GM12873 (cell line): Measurements from ENCODE around the gene GPATCH4.

ENCODE experiments used
- TF ChIP-seq, protein P1 (sequence below): IDR thresholded peaks from 2 replicates; pipeline ENCODE4 v1.5.1; 2012; ENCODE audit warnings: low read depth, mild to moderate bottlenecking, moderate library complexity, low read length, control low read depth; ENCODE audit not compliant: insufficient read depth; ENCODE audit errors: missing control alignments

Gene GPATCH4

GRCh38 chr1:156589546-156589945, 11.7 kb downstream of the GPATCH4 start:
- TF ChIP-seq, protein P1, sequence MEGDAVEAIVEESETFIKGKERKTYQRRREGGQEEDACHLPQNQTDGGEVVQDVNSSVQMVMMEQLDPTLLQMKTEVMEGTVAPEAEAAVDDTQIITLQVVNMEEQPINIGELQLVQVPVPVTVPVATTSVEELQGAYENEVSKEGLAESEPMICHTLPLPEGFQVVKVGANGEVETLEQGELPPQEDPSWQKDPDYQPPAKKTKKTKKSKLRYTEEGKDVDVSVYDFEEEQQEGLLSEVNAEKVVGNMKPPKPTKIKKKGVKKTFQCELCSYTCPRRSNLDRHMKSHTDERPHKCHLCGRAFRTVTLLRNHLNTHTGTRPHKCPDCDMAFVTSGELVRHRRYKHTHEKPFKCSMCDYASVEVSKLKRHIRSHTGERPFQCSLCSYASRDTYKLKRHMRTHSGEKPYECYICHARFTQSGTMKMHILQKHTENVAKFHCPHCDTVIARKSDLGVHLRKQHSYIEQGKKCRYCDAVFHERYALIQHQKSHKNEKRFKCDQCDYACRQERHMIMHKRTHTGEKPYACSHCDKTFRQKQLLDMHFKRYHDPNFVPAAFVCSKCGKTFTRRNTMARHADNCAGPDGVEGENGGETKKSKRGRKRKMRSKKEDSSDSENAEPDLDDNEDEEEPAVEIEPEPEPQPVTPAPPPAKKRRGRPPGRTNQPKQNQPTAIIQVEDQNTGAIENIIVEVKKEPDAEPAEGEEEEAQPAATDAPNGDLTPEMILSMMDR, result no peak

DNA sequence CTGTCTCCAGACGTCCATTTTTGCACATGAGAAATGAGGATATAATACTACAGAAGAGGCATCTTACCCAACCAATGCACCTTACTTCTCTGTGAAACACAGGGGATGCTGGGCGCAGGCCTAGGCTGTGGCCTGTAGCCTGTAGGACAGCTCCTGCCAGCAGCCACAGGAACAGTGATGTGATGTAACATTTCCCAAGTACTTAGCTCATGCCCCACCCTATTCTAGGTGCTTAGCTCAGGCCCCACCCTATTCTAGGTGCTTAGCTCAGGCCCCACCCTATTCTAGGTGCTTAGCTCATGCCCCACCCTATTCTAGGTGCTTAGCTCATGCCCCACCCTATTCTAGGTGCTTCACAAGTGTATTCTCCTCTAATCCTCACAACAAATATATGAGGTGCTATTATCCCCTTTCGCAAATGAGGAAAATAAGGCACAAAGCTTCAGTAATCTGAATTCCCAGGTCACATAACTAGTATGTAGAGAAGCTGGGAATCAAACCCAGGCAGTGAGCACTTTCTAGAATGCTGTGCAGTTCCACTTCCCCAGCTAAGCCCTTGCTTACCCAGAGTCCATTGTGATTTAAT, 14.3 kb downstream of the GPATCH4 start:
- TF ChIP-seq, protein P1, result no peak

DNA sequence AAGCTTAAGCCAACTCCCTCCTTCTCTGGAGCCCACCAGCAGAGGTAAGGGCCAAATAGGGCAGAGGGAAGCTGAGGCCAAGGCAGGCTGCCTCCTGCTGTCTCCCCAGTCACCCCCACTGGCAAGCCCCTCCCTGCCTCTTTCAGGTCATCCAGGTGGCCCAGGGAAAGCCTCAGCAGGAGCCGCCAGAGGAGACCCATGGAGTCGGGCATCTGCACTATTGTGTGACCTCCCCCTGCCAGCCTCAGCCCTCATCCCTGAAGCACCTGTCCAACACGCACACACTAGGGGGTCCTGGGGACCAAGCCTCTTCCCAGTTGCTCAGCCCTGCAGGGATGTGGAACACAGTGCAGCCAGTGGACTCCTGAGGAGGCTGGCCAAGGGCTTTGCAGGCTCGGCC, 15.0 kb downstream of the GPATCH4 start:
- TF ChIP-seq, protein P1, result no peak

DNA sequence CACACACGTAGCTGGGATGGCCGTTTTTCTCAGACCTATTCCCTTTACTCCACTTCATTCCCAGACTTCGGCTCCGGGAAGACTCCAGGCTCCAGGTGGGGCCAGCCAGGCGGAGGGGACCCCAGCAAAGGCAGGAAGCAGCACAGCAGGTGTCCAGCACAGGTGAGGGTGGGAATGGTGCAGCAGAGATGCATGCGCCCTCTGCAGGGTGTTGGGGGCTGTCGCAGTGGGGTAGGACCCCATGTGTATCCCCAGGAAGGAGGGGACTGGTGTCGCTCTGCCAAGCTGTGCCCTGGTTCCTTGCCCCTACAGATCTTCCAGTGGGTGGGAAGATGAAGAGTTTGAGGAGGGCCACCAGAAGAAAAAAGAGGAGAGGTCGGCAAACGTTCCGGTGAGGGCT, 16.5 kb downstream of the GPATCH4 start:
- TF ChIP-seq, protein P1, result peak; percentile 67

- TF ChIP-seq, protein P1, result peak; percentile 92
Observed at GRCh38 chr1:156583821-156584622, 17.3 kb downstream of the GPATCH4 start.

GRCh38 chr1:156582388-156583017, 18.8 kb downstream of the GPATCH4 start:
- TF ChIP-seq, protein P1, result no peak

DNA sequence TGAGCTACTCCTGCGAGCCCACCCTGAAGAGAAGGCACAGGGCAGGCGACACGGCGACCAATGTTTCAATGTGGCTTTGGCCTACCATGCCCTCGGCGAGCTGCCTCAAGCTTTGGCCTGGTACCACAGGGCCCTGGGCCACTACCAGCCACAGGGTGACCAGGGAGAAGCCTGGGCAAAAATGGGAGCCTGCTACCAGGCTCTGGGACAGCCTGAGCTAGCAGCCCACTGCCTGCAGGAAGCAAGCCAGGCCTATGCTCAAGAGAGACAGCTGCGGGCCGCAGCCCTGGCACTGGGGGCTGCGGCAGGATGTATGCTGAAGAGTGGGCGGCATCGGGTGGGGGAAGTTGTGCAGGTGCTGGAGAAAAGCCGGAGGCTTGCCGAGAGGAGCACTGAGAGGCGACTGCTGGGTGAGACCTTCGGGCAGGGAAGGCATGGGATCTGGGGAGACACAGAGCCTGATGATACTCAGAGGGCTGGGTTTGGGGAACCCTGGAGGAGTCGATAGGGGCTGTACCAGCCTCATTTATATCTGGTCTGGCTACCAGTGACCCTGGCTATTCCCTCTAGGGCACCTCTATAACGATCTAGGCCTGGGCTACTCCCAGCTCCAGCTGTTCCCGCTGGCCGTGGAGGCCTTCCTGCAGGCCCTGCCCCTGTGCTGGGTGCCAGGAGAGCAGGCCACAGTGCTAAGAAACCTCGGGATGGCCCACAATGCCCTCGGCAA, 19.5 kb downstream of the GPATCH4 start:
- TF ChIP-seq, protein P1, result no peak
